ENCODE results near the gene KCTD14.
"Not testable (repeated sequence)": the region's sequence is repeated elsewhere in the genome, so short reads cannot be mapped to it uniquely, and the experiment has no call there.

KCTD14 gene, protein sequence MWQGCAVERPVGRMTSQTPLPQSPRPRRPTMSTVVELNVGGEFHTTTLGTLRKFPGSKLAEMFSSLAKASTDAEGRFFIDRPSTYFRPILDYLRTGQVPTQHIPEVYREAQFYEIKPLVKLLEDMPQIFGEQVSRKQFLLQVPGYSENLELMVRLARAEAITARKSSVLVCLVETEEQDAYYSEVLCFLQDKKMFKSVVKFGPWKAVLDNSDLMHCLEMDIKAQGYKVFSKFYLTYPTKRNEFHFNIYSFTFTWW

DNA sequence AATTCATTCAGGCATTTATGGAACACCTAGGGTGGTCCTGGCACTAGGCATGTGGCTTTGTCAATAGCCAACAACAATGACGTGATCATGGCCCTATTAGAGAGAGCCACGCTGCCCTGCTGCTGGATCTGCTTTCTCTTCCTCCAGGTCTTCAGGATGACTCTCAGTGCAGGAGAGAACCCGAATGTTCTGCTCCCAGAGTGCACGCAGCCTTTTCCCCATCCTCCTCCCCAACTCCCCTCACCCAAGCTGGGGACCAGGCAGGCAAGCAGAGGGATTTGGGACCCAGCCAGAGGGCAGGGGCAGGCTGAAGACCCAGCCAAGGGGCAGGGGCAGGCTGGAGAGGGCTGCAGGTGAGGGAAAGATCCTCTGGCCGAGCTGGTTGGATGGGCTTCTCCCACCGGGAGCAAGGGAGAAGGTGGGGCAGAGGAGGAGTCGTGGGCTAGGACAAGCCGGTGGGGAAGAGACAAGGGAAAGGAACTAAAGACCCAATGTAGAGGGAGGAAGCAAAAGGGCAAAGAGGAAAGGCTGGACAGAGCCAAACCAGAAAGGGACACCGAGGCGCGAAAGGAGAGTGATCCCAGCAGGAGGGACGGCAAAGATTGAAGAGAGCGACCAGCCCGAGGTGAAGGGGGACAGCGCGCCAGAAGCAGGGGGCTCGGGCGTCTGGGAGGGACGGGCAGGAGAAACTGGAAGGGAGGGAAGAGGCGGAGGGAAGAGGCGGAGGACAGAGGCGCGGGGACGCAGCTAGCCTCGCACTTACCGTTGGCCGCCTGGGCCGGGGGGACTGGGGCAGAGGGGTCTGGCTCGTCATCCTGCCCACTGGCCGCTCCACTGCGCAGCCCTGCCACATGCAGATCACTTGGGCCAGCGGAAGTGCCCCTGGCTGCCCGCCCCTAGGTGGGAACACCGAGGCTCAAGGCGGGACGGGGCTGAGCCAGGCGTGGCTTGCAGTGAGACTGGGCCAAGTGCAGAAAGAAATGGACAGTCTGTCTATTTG, at the start of gene KCTD14:
Gene KCTD14, minus strand, starts transcription at position 880 of the 1,000 bp plus-strand sequence. Its CDS starts 27 bp downstream, at position 853.
- no peak for DNase-seq (ENCODE audit: low read depth in 2 of 2)

DNA sequence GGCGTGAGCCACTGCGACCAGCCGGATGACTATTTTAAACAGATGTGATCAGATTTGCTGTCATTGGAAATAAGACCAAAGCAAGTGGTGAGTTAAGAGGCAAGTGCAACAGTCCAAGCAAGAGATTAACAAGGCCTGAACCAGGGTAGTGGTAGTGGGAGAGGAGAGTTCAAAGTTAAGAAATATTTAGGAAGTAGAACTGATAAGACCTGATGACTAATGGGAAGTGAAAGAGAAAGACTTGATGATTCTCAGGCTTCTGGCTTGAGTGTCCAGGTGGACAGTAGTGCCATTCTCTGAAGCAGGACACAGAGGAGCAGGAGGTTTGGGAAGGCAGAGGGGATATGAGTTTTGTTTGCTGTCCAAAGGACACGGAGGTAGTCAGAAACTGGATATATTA, 49.4 kb upstream of the KCTD14 start:
- no peak for DNase-seq (ENCODE audit: low read depth in 2 of 2)

DNA sequence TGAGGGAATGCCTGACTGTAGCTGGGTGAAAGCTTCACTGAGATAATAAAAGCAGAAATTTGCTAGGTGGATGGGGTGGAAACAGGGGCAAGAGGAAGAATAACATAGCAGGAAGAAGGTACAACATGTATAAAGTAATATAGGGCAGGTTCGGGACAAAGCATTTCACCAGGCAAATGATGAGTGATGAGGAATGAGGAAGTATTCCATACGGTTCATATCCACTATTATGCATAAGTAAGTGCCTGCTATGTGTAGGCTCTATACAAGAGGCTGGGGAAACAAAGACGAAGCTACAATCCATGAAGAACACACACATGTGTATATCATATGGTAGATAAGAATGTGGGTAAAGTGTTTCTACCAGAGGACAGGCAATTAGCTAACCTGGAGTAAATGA, 48.6 kb upstream of the KCTD14 start:
- no peak for DNase-seq (ENCODE audit: low read depth in 2 of 2)

DNA sequence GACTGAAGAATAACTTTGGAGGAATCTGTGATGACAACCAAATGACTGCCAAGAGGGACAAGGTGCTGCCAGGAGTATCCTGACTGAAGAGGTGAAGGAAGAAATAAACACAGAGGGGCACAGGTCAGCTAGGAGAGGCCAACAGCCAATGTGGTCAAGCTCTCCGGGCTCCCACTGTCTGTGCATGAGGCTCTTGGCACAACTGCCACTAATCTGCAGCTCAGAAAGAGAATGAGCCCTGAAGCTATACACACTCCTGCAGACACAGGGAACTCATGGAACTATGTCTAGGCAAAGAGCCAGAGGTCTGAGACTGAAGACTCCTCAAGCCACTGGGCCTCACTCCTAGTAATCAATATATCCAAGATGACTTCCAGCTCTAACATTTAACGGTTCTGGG, 47.5 kb upstream of the KCTD14 start:
- no peak for DNase-seq (ENCODE audit: low read depth in 2 of 2)

DNA sequence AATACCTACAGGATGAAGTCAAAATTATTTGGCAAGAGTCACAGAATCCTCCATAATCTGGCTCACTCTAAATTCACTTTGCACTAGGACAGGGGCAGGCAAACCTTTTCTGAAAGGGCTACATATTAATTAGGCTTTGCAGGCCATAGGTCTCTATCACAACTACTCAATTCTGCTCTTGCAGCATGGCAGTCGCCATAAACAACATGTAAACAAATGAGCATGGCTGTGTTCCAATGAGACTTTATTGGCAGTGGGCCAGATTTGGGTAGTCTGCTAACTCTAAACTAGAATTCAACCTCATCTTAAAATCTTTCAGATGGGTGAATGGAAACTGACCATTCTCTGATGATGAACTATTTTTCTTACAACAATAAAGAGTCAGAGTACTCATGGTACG, 46.4 kb upstream of the KCTD14 start:
- no peak for DNase-seq (ENCODE audit: low read depth in 2 of 2)

DNA sequence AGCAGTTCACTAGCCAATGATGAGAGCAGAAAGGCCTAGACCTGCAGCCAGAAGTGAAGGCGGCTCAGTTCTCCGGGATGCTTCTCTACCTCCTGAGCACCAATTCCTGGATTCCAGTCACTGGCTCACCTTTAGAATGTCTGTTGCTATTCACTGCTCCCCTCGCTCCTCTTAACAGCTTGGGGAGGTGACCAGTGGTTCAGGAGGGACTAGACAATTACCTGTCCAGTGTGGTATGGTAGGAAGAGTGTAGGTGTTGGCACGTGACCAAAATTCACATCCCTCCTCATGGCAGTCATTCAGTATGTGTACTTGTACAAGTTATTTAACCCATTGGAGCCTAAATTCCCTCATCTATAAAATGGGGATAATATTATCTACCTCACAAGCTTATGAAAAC, 44.6 kb upstream of the KCTD14 start:
- DNase-seq (ENCODE audit: low read depth in 2 of 2), result no peak

DNA sequence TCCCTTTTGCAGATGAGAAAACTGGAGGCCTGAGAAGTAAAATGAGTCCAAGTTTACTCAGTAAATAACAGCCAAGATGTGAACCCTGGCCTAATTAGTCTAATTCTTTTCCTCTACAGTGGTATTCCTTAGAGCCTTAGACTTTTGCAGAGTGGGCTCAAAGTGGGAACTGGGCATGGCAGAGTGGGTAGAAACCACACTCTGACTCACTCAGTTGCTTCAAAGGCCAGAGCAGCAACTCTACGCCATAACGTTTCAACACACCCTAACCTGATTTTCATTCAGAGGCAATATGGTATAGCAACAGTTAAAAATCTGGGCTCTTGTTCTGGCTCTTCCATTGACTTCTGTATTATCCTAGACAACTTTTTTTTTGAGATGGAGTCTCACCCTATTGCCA, 43.4 kb upstream of the KCTD14 start:
- DNase-seq (ENCODE audit: low read depth in 2 of 2), result no peak

DNA sequence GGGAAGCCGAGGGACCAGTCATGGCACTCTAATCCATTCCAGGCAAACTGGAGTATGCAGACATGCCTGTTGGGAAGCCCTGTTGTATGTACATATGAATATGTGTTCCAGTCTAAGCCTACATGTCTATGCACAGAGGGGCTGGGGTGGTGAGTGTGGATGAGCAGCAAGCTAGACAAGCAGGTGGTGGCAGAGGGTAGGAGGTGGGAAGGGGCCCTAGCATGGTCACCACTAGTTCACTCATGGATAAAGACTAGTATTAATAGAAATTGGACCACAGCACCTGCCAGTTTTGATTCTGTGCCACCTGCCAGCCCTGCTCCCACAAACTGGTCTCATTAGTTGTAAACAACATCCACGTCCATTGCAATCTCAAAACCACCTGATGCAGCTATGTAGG, 42.1 kb upstream of the KCTD14 start:
- DNase-seq (ENCODE audit: low read depth in 2 of 2), result no peak

DNA sequence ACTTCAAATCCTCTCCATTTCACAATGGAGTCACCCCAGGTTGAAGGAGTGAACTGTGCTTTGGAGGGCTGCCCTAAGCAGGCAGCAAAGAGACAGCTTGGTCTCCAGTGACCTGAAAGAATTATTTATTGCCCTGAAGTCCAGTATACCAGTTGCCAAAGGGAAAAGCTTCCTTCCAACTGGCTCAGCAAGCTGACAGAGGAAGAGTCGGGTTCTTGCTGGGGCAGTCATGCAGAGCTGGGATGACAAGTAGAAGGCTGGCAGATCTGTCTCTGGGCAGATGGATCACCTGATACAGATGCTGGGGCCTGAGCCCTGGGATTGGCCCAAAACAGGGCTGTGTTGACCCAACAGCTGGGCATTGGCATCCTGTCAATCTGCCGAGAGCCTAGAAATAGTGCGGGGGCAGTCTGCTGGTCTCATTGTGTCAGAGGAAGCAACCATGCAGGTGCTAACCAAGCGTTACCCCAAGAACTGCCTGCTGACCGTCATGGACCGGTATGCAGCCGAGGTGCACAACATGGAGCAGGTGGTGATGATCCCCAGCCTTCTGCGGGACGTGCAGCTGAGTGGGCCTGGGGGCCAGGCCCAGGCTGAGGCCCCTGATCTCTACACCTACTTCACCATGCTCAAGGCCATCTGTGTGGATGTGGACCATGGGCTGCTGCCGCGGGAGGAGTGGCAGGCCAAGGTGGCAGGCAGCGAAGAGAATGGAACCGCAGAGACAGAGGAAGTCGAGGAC, 40.5 kb upstream of the KCTD14 start, which contains the start of gene THRSP:
Gene THRSP, plus strand, starts transcription at position 422 of the 742 bp plus-strand sequence. Its CDS starts 21 bp downstream, at position 443.
- no peak for DNase-seq (ENCODE audit: low read depth in 2 of 2)

DNA sequence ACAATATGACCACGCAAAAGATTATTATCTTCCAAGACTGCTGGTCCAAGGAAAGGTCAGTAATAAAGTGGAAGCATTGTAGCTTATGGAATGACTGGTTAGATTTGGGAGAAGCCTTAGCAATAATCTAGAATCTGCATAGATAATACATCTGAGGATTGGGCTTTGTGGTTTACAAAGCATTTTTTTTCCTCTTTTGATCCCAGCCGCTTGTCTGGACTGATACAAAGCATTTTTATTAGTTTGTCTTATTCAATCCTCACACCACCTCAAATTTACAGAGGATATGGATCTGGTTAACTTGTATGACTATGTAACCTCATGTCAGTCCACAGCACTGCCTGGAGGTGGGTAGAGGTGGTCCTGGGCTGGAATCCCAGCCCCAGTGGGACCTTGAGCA, 39.6 kb upstream of the KCTD14 start:
- DNase-seq (ENCODE audit: low read depth in 2 of 2), result no peak

DNA sequence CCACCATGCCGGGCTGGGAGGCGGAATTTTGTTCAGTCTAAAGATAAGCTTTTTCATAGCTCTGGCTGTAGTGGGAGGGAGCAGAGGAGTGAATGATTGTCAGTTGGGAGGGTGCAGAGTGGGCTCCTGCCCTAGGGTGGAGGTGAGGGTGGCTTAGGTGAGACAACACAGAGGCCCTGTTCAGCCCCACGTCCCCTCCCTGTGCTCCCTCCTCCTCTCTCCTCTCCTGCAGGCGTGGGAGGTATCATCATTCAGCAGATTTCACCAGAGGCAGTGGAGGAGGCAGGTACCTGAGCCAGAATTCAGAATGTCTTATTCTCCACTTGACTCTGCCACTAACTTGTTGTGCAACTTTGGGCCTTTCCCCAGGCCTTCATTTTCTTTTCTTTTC, 38.8 kb upstream of the KCTD14 start:
- DNase-seq (ENCODE audit: low read depth in 2 of 2), result no peak

DNA sequence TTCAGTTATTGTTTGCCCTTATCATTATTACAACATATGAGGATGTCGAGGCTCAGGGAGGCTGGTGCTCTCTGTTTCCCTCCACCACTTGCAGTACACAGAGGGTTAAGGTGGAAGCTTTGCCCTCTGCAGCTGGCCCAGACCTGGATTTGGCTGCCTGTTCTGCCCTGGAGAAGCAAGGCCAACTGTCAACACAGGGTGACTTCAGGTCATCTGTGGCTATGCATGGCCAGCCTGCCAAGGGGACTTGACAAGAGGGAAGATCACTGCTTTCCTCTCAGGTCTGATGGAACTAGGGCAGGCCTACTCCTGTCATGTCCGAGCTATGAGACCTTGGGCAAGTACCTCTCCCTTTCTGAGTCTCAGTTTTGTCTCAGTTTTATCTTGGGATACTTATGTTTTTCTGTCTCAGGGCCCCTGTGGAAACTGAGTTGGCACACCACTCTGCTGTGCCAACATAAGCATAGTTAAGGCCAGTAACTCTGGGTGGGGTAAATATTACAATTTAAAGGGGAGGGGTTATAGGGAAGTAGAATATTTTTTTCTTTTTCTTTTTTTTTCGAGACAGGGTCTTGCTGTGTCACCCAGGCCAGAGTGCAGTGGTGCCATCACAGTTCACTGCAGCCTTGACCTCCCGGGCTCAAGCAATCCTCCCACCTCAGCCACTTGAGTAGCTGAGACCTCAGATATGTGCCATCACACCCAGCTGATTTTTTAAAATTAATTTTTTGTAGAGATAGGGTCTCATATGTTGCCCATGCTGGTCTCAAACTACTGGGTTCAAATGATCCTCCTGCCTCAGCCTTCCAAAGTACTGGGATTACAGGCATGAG, 38.2 kb upstream of the KCTD14 start:
- DNase-seq (ENCODE audit: low read depth in 2 of 2), result no peak

DNA sequence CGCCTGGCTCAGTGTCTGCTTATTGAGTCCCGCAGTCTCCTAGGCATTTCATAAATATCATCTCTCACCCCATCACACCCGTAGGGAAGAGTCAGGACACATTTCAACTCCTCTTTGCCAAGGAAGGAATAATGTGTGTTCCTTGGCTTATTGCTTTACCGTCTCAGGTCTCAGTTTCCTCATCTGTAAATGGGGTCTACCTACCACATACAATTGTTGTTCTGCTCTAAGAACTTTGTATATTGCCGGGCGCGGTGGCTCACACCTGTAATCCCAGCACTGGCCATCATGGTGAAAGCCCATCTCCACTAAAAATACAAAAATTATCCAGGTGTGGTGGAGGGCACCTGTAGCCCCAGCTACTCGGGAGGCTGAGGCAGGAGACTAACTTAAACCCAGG, 37.5 kb upstream of the KCTD14 start:
- no peak for DNase-seq (ENCODE audit: low read depth in 2 of 2)

DNA sequence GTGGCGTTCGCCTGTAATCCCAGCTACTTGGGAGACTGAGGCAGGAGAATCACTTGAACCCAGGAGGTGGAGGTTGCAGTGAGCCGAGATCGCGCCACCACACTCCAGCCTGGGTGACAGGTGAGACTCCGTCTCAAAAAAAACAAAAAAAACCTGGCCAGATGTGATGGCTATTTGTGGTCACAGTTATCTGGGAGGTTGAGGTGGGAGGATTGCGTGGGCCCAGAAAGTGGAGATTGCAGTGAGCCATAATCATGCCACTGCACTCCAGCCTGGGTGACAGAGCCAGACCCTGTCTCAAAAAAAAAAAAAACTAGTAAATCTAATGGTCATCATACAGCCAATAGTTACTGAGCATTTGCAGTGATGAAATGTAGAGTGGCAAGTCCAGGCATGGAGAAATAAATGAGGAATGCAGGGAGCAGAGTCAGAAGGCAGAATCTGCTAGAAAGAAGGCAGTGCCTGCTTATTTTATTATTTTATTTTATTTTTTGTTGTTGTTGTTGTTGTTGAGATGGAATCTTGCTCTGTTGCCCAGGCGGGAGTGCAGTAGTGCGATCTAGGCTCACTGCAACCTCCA, 36.8 kb upstream of the KCTD14 start:
- not testable (repeated sequence) for DNase-seq (ENCODE audit: low read depth in 2 of 2)

DNA sequence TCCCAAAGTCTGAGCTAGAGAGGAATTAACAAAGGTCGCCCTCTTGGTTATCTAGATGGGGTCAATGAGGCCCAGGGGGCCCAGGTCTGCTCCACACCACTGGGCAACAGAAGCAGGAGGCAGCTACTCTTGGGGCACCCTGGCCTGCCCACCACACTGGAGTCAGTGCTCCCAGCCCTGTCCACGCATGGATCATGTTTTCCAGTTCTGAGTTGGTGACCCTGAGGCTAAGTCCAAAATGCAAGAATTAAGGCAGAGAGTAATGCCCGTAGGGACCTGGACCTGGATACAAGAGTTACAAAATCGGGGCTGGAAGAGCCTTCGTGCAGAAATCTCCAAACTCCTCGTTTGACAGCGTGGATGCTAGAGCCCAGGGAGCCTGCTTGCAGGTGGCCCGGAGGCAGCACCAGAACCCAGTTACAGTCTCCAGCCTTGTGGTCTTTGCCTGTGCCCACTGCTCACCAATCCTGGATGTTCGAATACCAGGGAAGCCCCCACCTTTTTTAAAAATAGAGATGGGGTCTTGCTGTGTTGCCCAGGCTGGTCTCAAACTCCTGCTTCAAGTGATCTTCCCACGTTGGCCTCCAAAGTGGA, 34.5 kb upstream of the KCTD14 start:
- DNase-seq (ENCODE audit: low read depth in 2 of 2), result no peak

DNA sequence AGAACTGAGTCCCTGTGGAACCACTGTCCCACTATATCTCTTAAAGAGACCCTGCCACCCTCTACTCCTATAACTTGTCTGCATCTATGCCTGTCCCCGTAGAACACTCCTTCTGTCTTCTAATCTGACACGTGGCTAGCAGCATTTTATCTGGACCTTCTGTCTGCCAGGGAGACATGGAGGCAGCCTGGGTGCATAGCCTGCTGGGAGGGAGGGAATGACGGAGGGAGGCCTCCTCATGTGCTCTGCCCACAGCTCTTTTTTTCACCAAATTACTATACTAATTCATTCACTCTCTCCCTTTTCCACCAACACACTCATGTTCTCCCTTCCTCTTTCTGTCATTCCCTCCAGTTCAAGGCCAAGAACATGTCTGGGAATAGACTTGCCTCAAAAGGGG, 33.0 kb upstream of the KCTD14 start:
- DNase-seq (ENCODE audit: low read depth in 2 of 2), result no peak

DNA sequence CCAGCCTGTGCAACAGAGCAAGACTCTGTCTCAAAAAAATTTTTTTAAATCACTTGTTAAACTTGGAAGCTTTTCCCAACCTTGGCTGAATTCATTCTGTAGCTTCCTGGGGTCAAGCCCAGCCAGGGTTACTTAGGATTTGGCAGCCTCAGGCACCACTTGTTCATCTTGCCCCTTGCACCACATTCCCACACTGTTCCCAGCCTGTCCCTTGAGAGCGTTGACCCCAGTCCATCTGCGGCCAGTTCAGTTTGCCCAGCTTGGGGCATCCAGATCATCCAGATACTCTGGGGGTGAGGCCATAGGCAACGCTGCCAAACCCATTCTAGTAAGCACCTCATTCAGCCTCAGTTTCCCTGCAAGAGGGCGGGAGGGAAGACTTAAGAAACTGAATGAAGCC, 31.9 kb upstream of the KCTD14 start:
- no peak for DNase-seq (ENCODE audit: low read depth in 2 of 2)

DNA sequence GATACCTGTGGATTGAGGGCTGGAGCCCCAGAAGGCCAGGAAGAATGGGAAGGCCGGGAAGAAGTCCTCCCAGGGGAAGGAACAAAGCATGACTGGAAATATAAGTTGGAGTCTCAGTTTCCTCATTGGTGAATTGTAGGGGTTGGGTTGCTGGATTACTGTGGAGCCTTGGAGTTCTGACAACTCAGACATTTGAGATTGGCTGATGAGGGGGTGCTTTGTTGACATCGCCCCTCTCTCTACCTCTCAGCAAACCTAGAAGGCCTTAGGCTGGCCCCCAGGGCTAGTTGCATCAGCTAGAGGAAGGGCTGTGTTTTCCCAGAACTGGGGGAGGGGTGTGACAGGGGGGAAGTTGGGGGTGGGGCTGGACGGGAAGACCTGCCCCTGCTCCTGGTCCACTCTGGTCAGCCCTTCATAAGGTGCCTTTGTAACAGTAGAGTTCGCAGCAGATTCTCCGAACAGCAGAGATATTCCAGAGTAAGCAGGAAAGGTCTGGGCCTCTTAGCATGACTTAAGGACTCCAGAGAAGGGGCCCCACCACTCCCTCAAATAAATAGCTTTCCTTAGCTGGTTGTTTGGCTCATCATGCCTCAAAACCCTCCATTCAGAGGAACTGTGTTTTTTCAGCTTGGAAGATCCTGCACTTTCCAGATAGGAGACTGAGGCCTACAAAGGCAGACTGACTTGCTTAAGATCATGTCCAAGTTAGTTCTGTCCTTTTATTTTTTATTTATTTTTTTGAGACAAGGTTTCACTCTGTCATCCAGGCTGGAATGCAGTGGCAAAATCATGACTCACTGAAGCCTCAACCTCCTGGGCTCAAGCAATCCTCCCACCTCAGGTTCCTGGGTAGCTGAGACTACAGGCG, 28.1 kb upstream of the KCTD14 start:
- no peak for DNase-seq (ENCODE audit: low read depth in 2 of 2)

DNA sequence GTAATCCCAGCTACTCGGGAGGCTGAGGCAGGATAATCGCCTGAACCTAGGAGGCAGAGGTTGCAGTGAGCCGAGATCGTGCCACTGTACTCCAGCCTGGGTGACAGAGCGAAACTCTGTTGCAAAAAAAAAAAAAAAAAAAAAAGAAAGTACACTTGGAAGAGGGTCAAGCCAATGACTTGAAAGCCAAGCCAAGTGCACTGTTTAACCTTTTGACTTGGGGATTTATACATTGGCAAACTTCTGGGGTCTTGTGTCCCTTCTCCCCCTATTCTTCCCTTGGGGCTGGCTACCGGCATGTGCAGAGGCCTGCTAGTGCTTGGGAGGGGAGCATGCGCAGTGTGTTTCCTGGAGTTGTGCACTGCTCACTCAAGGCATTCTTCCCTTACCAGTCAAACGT, 26.3 kb upstream of the KCTD14 start:
- DNase-seq (ENCODE audit: low read depth in 2 of 2), result no peak

DNA sequence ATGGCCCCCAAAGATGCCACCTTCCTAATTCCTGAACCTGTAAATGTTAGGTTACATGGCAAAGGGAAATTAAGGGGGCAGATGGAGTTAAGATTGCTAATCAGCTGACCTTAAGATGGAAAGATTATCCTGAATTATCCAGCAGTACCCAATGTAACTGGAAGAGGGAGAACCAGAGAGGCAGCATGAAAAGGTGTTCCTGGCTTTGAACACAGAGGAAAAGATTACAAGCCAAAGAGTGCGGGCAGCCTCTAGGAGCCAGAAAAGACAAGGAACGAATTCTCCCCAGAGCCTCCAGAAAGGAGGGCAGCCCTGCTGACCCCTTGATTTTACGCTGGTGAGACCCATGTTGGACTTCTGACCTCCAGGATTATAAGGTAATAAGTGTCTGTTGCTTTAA, 25.5 kb upstream of the KCTD14 start:
- no peak for DNase-seq (ENCODE audit: low read depth in 2 of 2)

Data from stimulated activated CD8-positive, alpha-beta memory T cell treated with anti-CD3 and anti-CD28 coated beads, Interleukin-15, amount 100 ng/mL, for 48 hours (primary cell).